Activated CD4-positive, alpha-beta T cell treated with anti-CD3 and anti-CD28 coated beads, Interleukin-2, Interleukin-4, amounts not matched to agents 100 ng/mL and 50 ng/mL, durations not matched to agents 16 hours and 8 hours (primary cell): ENCODE measurements around the gene NFILZ.

Experiments used
- DNase-seq: peaks from one replicate; pipeline ENCODE4 v3.0.0-alpha.2; 2020; ENCODE audit warnings: low spot score

NFILZ gene

DNA sequence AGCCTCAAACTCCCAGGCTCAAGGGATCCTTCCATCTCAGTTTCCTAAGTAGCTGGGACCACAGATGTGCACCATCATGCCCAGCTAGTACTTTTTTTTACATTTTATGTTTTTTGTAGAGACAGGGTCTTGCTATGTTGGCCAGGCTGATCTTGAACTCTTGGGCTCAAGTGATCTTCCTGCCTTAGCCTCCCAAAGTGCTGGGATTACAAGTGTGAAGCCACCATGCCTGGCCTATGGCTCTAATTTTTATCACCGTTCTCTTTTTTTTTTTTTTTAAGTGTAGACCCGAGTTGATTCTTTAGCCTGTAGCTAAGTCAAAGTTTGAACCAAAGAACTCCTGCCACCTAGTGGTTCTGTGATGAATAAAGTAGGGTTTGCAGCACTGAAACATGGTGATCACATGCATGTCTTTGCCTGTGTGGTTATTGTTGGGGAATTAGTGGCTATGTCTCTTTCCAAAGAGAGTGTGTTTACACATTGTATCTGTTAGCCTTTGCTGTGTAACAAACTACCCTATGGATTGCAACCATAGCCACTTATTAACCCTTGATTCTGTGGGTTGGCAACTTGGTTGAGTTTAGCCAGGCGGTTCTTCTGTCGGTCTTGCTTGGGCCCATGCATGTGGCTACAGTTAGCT lies 11.6 kb downstream of the NFILZ start:
- DNase-seq = peak; percentile 31

DNA sequence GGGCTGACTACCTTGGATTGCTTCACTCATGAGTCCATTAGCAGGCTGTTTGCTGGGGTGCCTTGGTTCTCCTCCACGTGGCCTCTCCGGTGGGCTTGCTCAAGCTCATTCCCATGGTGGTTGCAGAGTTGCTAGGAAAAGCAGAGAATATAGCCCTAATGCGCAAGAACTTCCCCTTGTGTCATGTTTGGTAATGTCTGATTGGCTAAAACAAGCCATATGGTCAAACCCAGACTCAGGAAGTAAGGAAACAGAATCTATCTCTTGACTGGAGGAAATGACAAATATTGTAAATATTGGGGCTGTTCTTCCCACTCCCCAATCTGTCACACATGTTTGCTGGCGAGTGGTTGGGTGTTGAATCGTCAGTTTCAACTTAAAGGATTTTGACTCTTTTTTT lies 12.1 kb downstream of the NFILZ start:
- DNase-seq = no peak

DNA sequence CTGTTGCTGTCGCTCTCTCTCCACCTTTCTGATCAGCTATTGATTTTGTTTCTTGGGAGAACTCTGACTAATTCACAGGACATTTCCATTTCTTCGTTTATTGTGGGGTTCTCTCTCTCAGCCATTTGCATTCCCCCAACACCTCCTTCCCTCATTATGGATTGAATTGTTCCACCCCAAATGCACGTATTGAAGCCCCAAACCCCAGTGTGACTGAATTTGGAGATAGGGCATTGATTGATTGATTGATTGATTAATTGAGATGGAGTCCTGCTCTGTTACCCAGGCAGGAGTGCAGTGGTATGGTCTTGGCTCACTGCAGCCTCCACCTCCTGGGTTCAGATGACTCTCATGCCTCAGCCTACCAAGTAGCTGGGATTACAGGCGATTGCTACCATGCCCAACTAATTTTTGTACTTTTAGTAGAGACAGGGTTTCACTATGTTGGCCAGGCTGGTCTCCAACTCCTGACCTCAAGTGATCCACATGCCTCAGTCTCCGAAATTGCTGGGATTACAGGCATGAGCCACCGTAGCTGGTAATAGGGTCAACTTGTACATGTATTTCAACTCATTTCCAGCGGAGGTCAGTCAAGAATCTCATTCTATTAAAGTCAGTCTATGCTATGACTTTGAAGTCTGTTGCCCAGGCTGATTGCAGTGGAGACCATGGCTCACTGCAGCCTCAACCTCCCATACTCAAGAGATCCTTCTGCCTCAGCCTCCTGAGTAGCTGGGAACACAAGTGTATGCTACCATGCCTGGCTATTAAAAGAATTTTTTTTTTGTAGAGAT lies 13.6 kb downstream of the NFILZ start:
- DNase-seq = no peak

DNA sequence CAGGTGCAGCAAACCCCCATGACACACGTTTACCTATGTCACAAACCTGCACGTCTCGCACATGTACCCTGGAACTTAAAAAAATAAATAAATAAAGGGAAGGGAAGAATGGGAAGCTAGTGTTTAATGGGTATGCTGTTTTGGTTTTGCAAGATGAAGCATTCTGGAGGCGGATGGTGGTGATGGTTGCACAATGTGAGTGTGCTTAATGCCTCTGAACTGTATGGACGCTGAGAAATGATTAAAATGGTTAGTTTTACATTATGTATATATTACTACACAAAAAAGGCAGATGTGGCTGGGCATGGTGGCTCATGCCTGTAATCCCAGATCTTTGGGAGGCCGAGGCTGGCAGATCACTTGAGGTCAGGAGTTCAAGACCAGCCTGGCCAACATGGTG lies 17.8 kb downstream of the NFILZ start:
- DNase-seq = no peak

DNA sequence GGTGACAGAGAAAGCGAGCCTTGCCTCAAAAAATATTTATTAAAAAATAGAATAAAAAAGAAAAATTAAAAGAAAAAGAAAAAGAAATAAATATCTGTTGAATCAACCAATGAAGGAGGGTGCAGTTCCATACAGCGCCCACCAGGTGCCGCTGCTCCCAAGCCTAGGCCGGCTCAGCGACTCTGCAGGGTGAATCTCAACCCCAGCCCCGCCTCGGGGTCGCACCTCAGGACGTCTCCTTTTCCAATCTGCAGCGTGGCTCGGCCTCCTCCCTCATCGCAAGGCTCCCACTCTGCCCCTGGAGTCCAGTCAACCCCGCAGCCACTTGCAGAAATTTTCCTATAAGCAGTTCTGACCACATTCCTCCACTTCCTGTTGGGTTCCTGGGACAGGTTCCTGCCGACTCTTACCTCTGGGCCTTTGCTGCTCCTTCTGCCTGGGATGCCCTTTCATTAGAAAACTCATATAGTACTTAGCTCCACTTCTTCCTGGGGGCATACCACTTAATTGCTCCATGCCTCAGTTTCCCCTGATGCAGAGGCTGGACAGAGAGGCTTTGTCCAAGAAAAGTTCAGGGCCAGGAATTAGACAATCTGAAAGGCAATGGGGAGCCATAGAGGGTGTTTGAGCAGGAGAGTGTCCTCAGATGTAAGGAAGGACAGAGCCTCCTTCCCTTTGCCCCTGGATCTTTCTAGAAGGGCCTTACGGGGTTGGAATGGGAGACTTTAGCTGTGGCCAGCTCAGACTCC lies 24.3 kb downstream of the NFILZ start:
- DNase-seq = peak; percentile 58

GRCh38 chr19:8655340-8655709 lies 24.9 kb downstream of the NFILZ start:
- DNase-seq = no peak

GRCh38 chr19:8657869-8658268 lies 27.4 kb downstream of the NFILZ start:
- DNase-seq = no peak

DNA sequence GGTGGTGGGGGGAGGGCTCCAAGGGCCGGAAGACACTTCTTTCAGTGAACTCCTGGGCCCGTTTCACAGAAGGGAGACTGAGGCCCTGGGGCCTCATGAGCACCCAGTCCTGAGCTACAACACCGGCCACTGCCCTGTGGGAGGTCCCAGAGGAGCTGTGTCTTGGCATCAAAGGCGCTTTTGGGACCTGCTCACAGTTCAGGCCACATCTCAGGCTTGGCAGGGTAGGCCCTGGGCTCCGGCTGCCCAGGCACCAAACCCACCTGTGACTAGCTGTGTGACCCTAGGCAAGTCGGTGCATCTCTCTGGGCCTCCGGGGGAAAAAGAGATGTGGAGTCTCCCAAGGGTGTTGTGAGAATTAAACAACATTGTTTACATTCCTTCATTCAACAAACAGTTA lies 29.5 kb downstream of the NFILZ start:
- no peak for DNase-seq

GRCh38 chr19:8662263-8662662 lies 31.8 kb downstream of the NFILZ start:
- DNase-seq = no peak

- DNase-seq = peak; percentile 30
Observed at GRCh38 chr19:8663920-8664670, 33.7 kb downstream of the NFILZ start.

DNA sequence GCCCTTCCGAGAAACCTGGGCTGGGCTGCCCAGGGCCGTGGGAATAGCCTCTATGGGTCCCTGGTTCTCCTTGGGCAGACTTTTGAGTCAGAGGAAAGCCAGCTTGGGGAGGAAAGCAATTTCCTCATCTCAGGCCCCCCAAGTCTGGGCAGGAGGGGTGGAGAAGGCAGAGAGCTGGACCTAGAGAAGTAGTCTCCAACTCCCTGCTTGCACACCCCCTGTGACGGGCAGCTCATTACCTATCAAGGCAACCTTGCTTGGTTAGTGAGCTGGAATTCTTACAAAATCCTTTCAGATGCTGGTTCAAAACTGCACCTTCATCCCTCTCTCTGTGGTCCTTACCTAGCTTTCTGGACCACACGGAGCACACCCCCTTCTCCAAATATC lies 34.2 kb downstream of the NFILZ start:
- DNase-seq = no peak

DNA sequence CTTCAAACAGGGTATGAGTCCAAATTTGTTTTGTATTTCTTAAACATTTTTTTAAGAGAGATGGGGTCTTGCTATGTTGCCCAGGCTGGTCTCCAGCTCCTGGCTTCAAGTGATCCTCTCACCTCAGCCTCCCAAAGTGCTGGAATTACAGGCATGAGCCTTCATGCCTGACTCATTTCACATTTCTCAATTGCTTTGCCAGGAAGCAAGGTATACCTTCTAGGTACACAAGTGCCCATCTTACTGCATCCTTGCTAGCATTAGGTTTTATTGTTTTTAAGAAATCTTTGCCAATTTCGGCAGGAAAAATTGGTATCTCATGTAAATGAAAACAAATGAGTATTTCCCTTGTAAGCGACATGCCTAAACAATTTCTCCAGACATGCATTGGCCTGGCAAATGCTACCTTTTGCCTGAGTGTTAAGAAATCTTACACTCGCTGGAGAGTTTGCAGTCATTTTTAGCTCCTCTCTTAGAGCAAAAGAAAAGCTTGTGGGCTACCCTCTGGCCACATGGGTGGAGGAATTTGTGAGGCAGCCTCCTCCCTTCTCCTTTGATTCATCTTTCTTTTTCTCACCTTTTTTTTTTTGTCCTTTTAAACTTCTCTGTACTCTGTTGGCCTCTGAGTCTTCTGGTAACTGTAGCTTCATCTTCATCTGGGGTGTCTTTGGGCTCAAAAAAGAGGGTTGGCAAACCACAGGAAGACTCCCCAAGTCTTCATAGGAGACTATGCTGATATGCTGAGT lies 35.2 kb downstream of the NFILZ start:
- DNase-seq = no peak

DNA sequence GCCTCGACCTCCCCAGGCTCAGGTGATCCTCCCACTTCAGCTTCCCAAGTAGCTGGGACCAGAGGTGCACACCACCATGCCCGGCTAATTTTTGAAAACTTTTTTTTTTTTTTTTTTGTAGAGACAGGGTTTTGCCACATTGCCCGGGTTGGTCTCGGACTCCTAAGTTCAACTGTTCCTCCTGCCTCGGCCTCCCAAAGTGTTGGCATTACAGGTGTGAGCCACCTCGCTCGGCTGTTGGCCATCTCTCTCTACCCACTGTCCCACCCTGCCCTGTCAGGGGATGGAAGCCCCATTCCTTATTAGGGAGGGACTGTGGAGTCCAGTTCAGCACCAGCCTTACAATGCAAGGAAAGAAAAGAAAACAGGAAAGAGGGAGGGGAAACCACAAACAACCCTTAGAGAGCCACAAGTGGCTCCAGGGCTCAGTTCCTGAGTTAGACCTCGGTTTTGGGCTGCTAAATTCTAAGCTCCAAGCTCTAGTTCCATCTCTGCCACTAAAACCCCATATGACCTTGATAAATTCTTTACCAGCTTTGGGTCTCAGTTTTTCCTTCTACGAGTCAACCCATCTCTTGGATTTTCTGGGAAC lies 36.5 kb downstream of the NFILZ start:
- no peak for DNase-seq

DNA sequence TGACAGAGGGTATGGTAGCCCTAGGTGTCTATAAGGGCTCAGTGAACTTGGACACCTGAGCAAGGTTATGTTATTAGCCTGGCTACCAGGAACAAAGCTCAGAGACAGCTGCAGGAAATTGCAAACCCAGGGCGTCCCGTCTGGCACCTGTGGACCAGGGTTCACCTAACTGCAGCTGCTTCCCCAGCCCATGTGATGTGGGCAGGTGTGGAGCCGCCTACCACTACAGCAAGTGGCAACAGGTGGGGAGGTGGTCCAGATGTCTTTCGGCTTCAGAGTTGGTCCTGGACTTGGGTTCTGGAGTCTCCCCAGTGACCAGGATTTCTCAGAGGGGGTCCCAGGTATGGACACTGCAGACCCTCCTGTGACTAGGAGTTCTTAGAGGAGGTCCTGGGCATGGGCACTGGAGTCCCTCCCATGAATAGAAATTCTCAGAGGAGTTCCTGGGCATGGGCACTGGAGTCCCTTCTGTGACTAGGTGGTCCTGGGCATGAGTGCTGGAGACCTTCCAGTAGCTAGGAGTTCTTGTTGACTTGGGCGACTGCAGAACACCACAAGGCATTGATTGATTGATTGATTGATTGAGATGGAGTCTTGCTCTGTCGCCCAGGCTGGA lies 43.0 kb downstream of the NFILZ start:
- no peak for DNase-seq

DNA sequence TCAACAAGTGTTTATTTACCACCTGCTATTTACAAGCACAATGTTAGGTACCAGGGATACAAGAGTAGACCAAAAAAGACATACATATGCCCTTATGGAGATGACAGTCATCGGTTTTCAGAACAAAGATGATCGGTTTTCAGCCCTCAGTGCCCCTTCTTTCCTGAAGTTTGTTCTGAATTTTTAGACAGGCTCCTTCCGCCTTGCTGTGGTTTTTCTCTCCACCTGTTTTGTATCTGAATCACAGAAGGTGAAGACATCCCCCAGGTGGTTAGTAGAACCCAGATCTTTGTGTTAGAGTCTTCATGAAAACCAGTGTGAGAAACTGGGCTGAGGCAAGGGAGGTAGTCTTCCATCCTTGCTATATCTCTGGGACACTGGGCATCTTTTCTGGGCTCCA lies 44.6 kb downstream of the NFILZ start:
- no peak for DNase-seq

DNA sequence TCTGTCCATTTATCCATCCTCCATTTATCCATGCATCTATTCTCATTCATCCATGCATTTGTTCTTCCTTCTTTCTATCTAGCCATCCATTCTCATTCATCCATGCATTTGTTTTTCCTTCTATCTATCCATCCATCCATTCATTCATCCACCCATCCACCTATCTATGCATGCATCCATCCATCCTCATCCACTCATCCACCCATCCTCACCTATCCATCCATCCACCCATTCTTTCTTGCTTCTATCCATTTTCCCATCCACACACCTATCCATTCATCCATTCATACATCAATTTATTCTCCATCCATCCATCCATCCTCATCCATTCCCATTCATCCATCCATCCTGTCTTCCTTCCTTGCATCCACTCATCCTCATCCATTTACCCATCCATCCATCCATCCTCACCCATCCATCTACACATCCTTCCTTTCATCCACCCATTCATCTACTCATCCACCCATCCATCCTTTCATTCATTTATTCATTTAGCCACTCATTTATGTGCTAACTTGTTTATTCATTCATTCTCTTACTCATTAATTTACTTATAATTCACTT lies 47.9 kb downstream of the NFILZ start:
- DNase-seq = no peak
